ENCODE results near the gene B4GALNT4.

The B4GALNT4 gene

GRCh38 chr11:351411-351810, 17.9 kb upstream of the B4GALNT4 start:
- Histone ChIP-seq H3K27ac (ENCODE audit: low read depth, low read length) (no peak overlapping the region), H3K36me3 (ENCODE audit: insufficient read depth, low read length) (no peaks in the 10 kb centered on the region), H3K9me3 (ENCODE audit: insufficient read depth, low read depth, low read length) (no peaks in the 10 kb centered on the region), H3K27me3 (ENCODE audit: insufficient read depth, low read length) (no peaks in the 10 kb centered on the region), H3K9ac (ENCODE audit: low read depth, low read length) (no peak overlapping the region), H3K4me3 (ENCODE audit: low read length) (no peak overlapping the region), H3K4me1 (ENCODE audit: insufficient read depth, low read length) (peaks cover 24% of the 10 kb centered on the region)
- 92% methylated on average over 14 of the region's 14 CpGs for WGBS

DNA sequence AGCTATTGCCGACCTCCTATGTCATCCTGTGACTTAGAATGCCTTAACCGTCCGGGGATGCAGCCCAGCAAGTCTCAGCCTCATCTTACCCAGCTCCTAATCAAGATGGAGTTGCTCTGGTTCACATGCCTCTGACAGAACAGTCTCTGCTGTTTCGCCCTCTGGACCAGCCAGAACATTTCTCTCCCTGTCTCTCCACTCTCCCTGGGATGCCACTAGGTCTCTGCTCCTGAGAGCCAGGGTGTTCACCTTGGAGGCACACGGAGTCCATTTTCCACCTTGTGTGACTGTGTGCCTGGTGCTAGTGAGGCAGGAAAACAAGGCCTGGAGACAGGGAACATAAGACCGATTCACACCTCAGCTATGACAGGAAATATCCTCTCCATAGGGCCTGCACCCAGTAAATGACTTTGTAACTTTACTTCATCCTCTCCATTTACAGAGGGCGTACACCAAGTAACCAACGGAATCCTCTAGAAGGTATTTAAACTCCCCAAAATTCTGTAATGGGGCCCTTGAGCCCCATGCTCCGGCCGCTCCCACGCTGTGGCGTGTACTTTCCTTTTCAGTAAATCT, 16.8 kb upstream of the B4GALNT4 start:
- Histone ChIP-seq H3K4me3 (ENCODE audit: low read length) (no peak overlapping the region), H3K9ac (ENCODE audit: low read depth, low read length) (no peak overlapping the region), H3K27ac (ENCODE audit: low read depth, low read length) (no peak overlapping the region), H3K27me3 (ENCODE audit: insufficient read depth, low read length) (no peaks in the 10 kb centered on the region), H3K36me3 (ENCODE audit: insufficient read depth, low read length) (no peaks in the 10 kb centered on the region), H3K4me1 (ENCODE audit: insufficient read depth, low read length) (peaks cover 24% of the 10 kb centered on the region), H3K9me3 (ENCODE audit: insufficient read depth, low read depth, low read length) (0 out of 2 replicates have a peak, but pooled peaks cover 2% of the 10 kb centered on the region)
- WGBS: 95% methylated on average over 12 of the region's 12 CpGs

- Histone ChIP-seq H3K36me3 (ENCODE audit: insufficient read depth, low read length) (no peaks in the 10 kb centered on the region), H3K27me3 (ENCODE audit: insufficient read depth, low read length) (no peaks in the 10 kb centered on the region), H3K9me3 (ENCODE audit: insufficient read depth, low read depth, low read length) (0 out of 2 replicates have a peak, but pooled peaks cover 2% of the 10 kb centered on the region), H3K27ac (ENCODE audit: low read depth, low read length) (no peak overlapping the region), H3K4me1 (ENCODE audit: insufficient read depth, low read length) (peaks cover 24% of the 10 kb centered on the region), H3K9ac (ENCODE audit: low read depth, low read length) (no peak overlapping the region), H3K4me3 (ENCODE audit: low read length) (no peak overlapping the region)
- 65% methylated on average over 16 of the region's 16 CpGs for WGBS
Observed at GRCh38 chr11:353179-353873, 16.0 kb upstream of the B4GALNT4 start.

DNA sequence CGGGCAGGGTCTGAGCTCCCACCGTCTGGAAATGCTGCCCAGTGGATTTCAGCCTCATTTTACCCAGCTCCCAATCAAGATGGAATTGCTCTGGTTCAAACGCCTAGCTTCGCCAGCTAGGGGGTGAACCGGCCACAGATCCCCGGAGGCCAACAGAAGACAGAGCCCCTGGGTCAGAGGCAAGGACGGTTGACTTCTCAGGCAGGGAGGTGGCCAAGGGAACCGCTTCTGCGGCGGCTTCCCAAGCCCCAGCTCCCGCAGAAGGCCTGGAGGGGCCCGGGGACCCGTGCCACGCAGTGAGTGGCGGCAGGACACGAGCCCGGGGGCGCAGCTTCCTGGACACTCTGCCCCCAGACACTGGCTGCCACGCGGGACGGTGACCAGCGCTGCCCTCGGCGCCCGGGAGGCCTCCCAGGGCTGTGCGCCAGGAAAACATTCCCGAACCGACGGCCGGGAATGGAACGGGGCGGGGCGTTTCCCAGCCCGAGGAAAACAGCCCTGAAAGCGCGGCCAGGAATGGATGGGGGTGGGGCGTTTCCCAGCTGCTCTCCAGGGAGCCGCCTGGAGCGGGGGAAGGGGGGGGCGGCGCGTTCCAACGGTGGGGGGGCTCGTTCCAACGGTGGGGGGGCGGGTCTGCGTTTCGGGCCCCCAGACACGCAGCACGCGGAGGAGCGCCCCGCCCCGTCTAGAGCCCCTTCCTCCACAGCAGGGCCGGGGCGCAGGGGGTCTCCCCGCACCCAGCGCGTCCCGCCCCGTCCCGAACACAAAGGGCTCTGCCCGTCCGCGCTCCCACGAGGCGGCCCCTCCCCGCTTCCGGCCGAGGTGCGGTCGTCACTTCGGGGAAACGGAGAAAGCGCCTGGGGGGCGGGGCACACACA, 13.5 kb upstream of the B4GALNT4 start:
- WGBS: 4% methylated on average over 71 of the region's 76 CpGs
- Histone ChIP-seq H3K27me3 (ENCODE audit: insufficient read depth, low read length) (no peaks in the 10 kb centered on the region), H3K36me3 (ENCODE audit: insufficient read depth, low read length) (no peaks in the 10 kb centered on the region), H3K4me1 (ENCODE audit: insufficient read depth, low read length) (peaks cover 19% of the 10 kb centered on the region), H3K9me3 (ENCODE audit: insufficient read depth, low read depth, low read length) (peaks cover 10% of the 10 kb centered on the region), H3K9ac (ENCODE audit: low read depth, low read length) (peak overlapping the region; percentile 88), H3K27ac (ENCODE audit: low read depth, low read length) (peak overlapping the region; percentile 99), H3K4me3 (ENCODE audit: low read length) (peak overlapping the region; percentile 46)

- Histone ChIP-seq H3K9me3 (ENCODE audit: insufficient read depth, low read depth, low read length) (peaks cover 15% of the 10 kb centered on the region), H3K9ac (ENCODE audit: low read depth, low read length) (no peak overlapping the region), H3K27me3 (ENCODE audit: insufficient read depth, low read length) (no peaks in the 10 kb centered on the region), H3K4me3 (ENCODE audit: low read length) (no peak overlapping the region), H3K36me3 (ENCODE audit: insufficient read depth, low read length) (no peaks in the 10 kb centered on the region), H3K4me1 (ENCODE audit: insufficient read depth, low read length) (peaks cover 14% of the 10 kb centered on the region), H3K27ac (ENCODE audit: low read depth, low read length) (no peak overlapping the region)
- 78% methylated on average over 6 of the region's 6 CpGs for WGBS
Observed at GRCh38 chr11:356610-357009, 12.7 kb upstream of the B4GALNT4 start.

DNA sequence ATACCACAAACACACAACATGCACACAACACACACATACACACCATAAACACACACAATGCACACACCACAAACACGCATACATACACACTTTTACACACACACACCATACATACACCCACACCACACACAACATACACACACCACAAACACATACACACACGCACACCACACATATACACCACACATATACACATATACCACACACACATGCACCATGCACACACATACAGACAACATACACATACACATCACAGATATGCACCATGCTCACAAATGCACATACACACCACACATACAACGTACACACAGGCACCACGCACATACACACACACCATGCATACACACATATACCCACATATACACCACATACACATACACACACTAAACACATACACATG, 11.7 kb upstream of the B4GALNT4 start:
- no peak overlapping the region for H3K27ac ChIP-seq (ENCODE audit: low read depth, low read length)
- peaks cover 14% of the 10 kb centered on the region for H3K4me1 ChIP-seq (ENCODE audit: insufficient read depth, low read length)
- no peaks in the 10 kb centered on the region for H3K36me3 ChIP-seq (ENCODE audit: insufficient read depth, low read length)
- 93% methylated on average over 4 of the region's 4 CpGs for WGBS
- no peak overlapping the region for H3K9ac ChIP-seq (ENCODE audit: low read depth, low read length)
- no peak overlapping the region for H3K4me3 ChIP-seq (ENCODE audit: low read length)
- H3K9me3 ChIP-seq (ENCODE audit: insufficient read depth, low read depth, low read length): peaks cover 15% of the 10 kb centered on the region
- H3K27me3 ChIP-seq (ENCODE audit: insufficient read depth, low read length): no peaks in the 10 kb centered on the region

GRCh38 chr11:358129-358800, 11.0 kb upstream of the B4GALNT4 start:
- Histone ChIP-seq H3K36me3 (ENCODE audit: insufficient read depth, low read length) (no peaks in the 10 kb centered on the region), H3K27me3 (ENCODE audit: insufficient read depth, low read length) (no peaks in the 10 kb centered on the region), H3K4me1 (ENCODE audit: insufficient read depth, low read length) (peaks cover 13% of the 10 kb centered on the region), H3K27ac (ENCODE audit: low read depth, low read length) (no peak overlapping the region), H3K9me3 (ENCODE audit: insufficient read depth, low read depth, low read length) (peaks cover 15% of the 10 kb centered on the region), H3K9ac (ENCODE audit: low read depth, low read length) (no peak overlapping the region), H3K4me3 (ENCODE audit: low read length) (no peak overlapping the region)
- 81% methylated on average over 34 of the region's 34 CpGs for WGBS

DNA sequence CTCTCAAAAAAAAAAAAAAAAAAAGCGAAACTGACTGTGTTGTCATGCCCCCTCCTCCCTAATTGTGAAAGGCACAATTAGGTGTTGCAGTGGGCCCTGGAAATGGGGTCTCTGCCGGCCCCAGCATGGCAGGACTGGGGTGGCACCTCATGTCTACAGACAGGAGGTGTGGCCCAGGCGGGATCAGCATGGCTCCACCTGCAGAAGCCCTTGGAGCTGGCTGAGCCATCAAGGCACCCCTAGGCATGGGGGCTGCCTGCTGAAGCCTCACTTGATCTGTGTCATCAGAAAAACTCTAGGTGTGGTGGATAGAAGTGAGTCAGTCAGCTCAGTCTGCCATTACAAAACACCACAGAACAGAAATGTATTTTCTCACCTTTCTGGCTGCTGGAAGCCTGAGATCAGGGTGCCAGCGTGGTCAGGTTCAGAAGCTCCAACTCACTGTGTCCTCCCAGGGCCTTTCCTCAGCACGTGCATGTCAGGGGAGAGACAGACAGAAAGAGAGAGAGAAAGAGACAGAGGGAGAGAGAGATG, 10.1 kb upstream of the B4GALNT4 start:
- Histone ChIP-seq H3K9me3 (ENCODE audit: insufficient read depth, low read depth, low read length) (peaks cover 15% of the 10 kb centered on the region), H3K36me3 (ENCODE audit: insufficient read depth, low read length) (no peaks in the 10 kb centered on the region), H3K27ac (ENCODE audit: low read depth, low read length) (no peak overlapping the region), H3K27me3 (ENCODE audit: insufficient read depth, low read length) (no peaks in the 10 kb centered on the region), H3K4me3 (ENCODE audit: low read length) (no peak overlapping the region), H3K4me1 (ENCODE audit: insufficient read depth, low read length) (peaks cover 8% of the 10 kb centered on the region), H3K9ac (ENCODE audit: low read depth, low read length) (no peak overlapping the region)
- 89% methylated on average over 5 of the region's 5 CpGs for WGBS

DNA sequence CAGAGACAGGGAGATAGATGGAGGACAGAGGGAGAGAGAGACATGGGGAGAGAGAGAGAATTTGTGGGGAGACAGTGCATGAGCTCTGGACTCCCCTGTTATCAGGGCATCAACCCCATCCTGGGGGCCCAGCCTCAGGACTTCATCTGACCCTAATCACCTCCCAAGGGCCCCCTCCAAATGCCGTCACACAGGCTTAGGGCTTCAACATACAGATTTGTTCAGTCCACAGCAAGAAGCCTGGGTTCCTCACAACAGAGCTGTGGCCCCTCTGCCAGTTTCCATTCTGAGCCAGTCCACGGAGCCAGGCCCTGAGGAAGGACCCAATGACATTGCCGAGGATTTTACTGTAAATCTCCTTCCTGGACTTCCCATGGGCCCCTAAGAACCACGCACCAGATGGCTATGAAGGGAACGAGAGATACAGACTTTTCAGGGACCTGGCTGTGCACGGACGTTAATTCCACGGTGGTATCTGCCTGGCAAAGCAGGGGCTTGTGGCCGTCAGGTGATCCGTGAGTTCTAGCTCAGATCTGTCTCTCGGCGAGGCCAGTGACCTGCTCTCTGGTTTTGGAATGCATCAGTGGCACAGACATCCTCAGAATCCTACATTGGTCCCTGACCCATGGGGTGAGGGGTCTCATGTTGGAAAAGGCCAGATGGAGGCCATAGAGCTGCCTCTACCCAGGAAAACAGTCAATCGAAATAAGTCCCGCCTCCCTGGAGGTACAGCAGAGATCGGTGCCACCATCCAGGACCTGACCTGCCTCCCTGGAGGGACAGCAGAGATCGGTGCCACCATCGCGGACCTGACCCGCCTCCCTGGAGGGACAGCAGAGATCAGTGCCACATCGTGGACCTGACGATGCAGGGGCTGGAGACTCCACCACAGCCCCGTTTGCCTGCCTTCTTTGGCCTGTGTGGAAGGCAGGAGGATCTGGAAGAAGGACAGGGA, 8.7 kb upstream of the B4GALNT4 start:
- no peak overlapping the region for H3K9ac ChIP-seq (ENCODE audit: low read depth, low read length)
- H3K27ac ChIP-seq (ENCODE audit: low read depth, low read length): no peak overlapping the region
- no peaks in the 10 kb centered on the region for H3K36me3 ChIP-seq (ENCODE audit: insufficient read depth, low read length)
- H3K27me3 ChIP-seq (ENCODE audit: insufficient read depth, low read length): no peaks in the 10 kb centered on the region
- peaks cover 2% of the 10 kb centered on the region for H3K4me1 ChIP-seq (ENCODE audit: insufficient read depth, low read length)
- 86% methylated on average over 22 of the region's 22 CpGs for WGBS
- H3K9me3 ChIP-seq (ENCODE audit: insufficient read depth, low read depth, low read length): peaks cover 15% of the 10 kb centered on the region
- H3K4me3 ChIP-seq (ENCODE audit: low read length): no peak overlapping the region
